ENCODE results near the gene ADAM12. TPM values are rescaled to one million over a fixed set of nuclear protein-coding genes. Genes with fewer than 3 reads are reported as not detected.

The ADAM12 gene
- total and polyA plus RNA-seq, 7 donors = under 0.01 to 0.82 (median 0.46) TPM; not detected in 1

- WGBS, 2 donors = 66 to 71% methylated on average over 13 of the region's 13 CpGs
- intact Hi-C loops (cut with DNase I) = no loop called here
Observed at GRCh38 chr10:126218778-126219649, 169.3 kb downstream of the ADAM12 start.

GRCh38 chr10:126218174-126218573 lies 170.1 kb downstream of the ADAM12 start:
- Histone ChIP-seq H3K4me1 (no peaks in the 10 kb centered on the region), H3K9me3 (no peaks in the 10 kb centered on the region), H3K36me3 (no peaks in the 10 kb centered on the region), H3K27me3 (no peaks in the 10 kb centered on the region), H3K4me3 (no peak overlapping the region), H3K27ac (no peak overlapping the region)
- no peak for TF ChIP-seq POLR2A (IDR thresholded peaks at IDR 0.05)
- TF ChIP-seq EP300 (IDR thresholded peaks at IDR 0.05) = no peak
- no peak for TF ChIP-seq CTCF (IDR thresholded peaks at IDR 0.05)
- TF ChIP-seq POLR2AphosphoS5 (IDR thresholded peaks at IDR 0.05) = no peak
- no peak for DNase-seq
- 89 to 91% methylated on average over 5 of the region's 5 CpGs for WGBS, 2 donors
- intact Hi-C loops (cut with DNase I) = no loop called here

More at GRCh38 chr10:126218778-126219649, 169.3 kb downstream of the ADAM12 start:
- no peak for DNase-seq
- no peaks in the 10 kb centered on the region for H3K27me3 ChIP-seq
- no peaks in the 10 kb centered on the region for H3K4me1 ChIP-seq
- no peaks in the 10 kb centered on the region for H3K36me3 ChIP-seq
- H3K27ac ChIP-seq = no peak overlapping the region
- TF ChIP-seq EP300 (IDR thresholded peaks at IDR 0.05) = no peak
- TF ChIP-seq POLR2A (IDR thresholded peaks at IDR 0.05) = no peak
- no peak for TF ChIP-seq CTCF (IDR thresholded peaks at IDR 0.05)
- no peak for TF ChIP-seq POLR2AphosphoS5 (IDR thresholded peaks at IDR 0.05)
- H3K9me3 ChIP-seq = no peaks in the 10 kb centered on the region
- H3K4me3 ChIP-seq = no peak overlapping the region

GRCh38 chr10:126216632-126216961 lies 171.7 kb downstream of the ADAM12 start:
- intact Hi-C loops (cut with DNase I) = no loop called here
- WGBS, 2 donors = 47 to 53% methylated on average over 4 of the region's 4 CpGs
- TF ChIP-seq CTCF (IDR thresholded peaks at IDR 0.05) (no peak), POLR2AphosphoS5 (IDR thresholded peaks at IDR 0.05) (no peak)
- Histone ChIP-seq H3K27me3 (no peaks in the 10 kb centered on the region), H3K4me1 (no peaks in the 10 kb centered on the region), H3K4me3 (no peak overlapping the region), H3K9me3 (no peaks in the 10 kb centered on the region), H3K27ac (no peak overlapping the region), H3K36me3 (no peaks in the 10 kb centered on the region)
- DNase-seq = no peak

- no peaks in the 10 kb centered on the region for H3K27me3 ChIP-seq
- 40 to 47% methylated on average over 11 of the region's 11 CpGs for WGBS, 2 donors
- H3K4me1 ChIP-seq = no peaks in the 10 kb centered on the region
- no peaks in the 10 kb centered on the region for H3K36me3 ChIP-seq
- no peak overlapping the region for H3K4me3 ChIP-seq
- no peak for DNase-seq
- TF ChIP-seq POLR2AphosphoS5 (IDR thresholded peaks at IDR 0.05) (no peak), POLR2A (IDR thresholded peaks at IDR 0.05) (no peak), CTCF (IDR thresholded peaks at IDR 0.05) (no peak), EP300 (IDR thresholded peaks at IDR 0.05) (no peak)
- intact Hi-C loops (cut with DNase I) = no loop called here
- H3K27ac ChIP-seq = no peak overlapping the region
- H3K9me3 ChIP-seq = no peaks in the 10 kb centered on the region
Observed at GRCh38 chr10:126215746-126216631, 172.3 kb downstream of the ADAM12 start.

Measured in sigmoid colon (tissue), 7 donors.